WERI-Rb-1 (cell line): Measurements from ENCODE around the gene AJM1.
"Not testable (repeated sequence)": the region's sequence is repeated elsewhere in the genome, so short reads cannot be mapped to it uniquely, and the experiment has no call there.

ENCODE experiments used
- DNase-seq: peaks from one replicate; pipeline ENCODE4 v3.0.0-alpha.2; 2020
- H3K27ac ChIP-seq: fragments of 250-450 bp; sonication (Bioruptor Pico); 2 replicates; pipeline ENCODE4 v1.5.1; 2020; ENCODE audit warnings: mild to moderate bottlenecking, moderate library complexity
- H3K27me3 ChIP-seq: fragments of 250-450 bp; sonication (Bioruptor Pico); 2 replicates; pipeline ENCODE4 v1.5.1; 2021; ENCODE audit warnings: mild to moderate bottlenecking, low read depth, moderate library complexity; ENCODE audit not compliant: insufficient read depth, severe bottlenecking
- H3K36me3 ChIP-seq: fragments of 250-450 bp; sonication (Bioruptor Pico); 2 replicates; pipeline ENCODE4 v1.5.1; 2020; ENCODE audit warnings: mild to moderate bottlenecking, moderate library complexity
- H3K4me3 ChIP-seq: 2 replicates; pipeline ENCODE4 v1.5.1; 2011; ENCODE audit warnings: low read depth, mild to moderate bottlenecking, control low read depth, low read length
- H3K9me3 ChIP-seq: fragments of 250-450 bp; sonication (Bioruptor Pico); 2 replicates; pipeline ENCODE4 v1.5.1; 2021; ENCODE audit warnings: mild to moderate bottlenecking, moderate library complexity; ENCODE audit not compliant: severe bottlenecking
- CTCF ChIP-seq: IDR thresholded peaks from 2 replicates; pipeline ENCODE4 v1.5.1; 2011; ENCODE audit warnings: low read depth, mild to moderate bottlenecking, control low read depth, inconsistent platforms, low read length

The AJM1 gene

GRCh38 chr9:136842380-136842948 lies at the start of gene AJM1:
AJM1 (plus strand) TSS chr9:136842478; CDS start chr9:136844415, 1,937 bp downstream.
- H3K4me3 ChIP-seq: peak within 1 kb of the TSS; percentile 45
- not testable (repeated sequence) for H3K9me3 ChIP-seq, H3K27me3 ChIP-seq
- peak within 1 kb of the TSS; percentile 81 for H3K27ac ChIP-seq
- DNase-seq: peak; percentile 85
- peak; percentile 80 for TF ChIP-seq CTCF
- peaks cover 21% of the 10 kb centered on the region for H3K36me3 ChIP-seq

GRCh38 chr9:136793086-136793946 lies 49.0 kb upstream of the AJM1 start:
- Histone ChIP-seq H3K4me3 (no peak overlapping the region), H3K27me3 (no peaks in the 10 kb centered on the region), H3K9me3 (no peaks in the 10 kb centered on the region), H3K27ac (peak overlapping the region; percentile 3; the same call in 1 of the 2 replicates), H3K36me3 (peaks cover 8% of the 10 kb centered on the region)
- DNase-seq: peak; percentile 53
- no peak for TF ChIP-seq CTCF

- Histone ChIP-seq H3K36me3 (peaks cover 8% of the 10 kb centered on the region), H3K4me3 (no peak overlapping the region), H3K27me3 (no peaks in the 10 kb centered on the region), H3K9me3 (no peaks in the 10 kb centered on the region), H3K27ac (no peak overlapping the region)
- DNase-seq: no peak
- no peak for TF ChIP-seq CTCF
These were observed 47.8 kb upstream of the AJM1 start for GRCh38 chr9:136794281-136794999.

GRCh38 chr9:136795000-136795348 lies 47.3 kb upstream of the AJM1 start:
- no peak for TF ChIP-seq CTCF
- no peak for DNase-seq
- peaks cover 8% of the 10 kb centered on the region for H3K36me3 ChIP-seq
- H3K9me3 ChIP-seq: no peaks in the 10 kb centered on the region
- no peak overlapping the region for H3K4me3 ChIP-seq
- H3K27me3 ChIP-seq: no peaks in the 10 kb centered on the region
- H3K27ac ChIP-seq: no peak overlapping the region

- Histone ChIP-seq H3K27me3 (no peaks in the 10 kb centered on the region), H3K36me3 (peaks cover 8% of the 10 kb centered on the region), H3K9me3 (no peaks in the 10 kb centered on the region), H3K27ac (peak within 1 kb of the TSS; percentile 30; the same call in 1 of the 2 replicates), H3K4me3 (no peak within 1 kb of the TSS)
- TF ChIP-seq CTCF: no peak
- DNase-seq: no peak
These were observed 46.0 kb upstream of the AJM1 start, which contains the start of gene CCDC183 for GRCh38 chr9:136796238-136796774. CCDC183 (plus strand) TSS chr9:136796338; CDS start chr9:136796398, 60 bp downstream.

- H3K4me3 ChIP-seq, DNase-seq, H3K27ac ChIP-seq, H3K27me3 ChIP-seq, H3K9me3 ChIP-seq, H3K36me3 ChIP-seq: not testable (repeated sequence)
These were observed 45.4 kb upstream of the AJM1 start for GRCh38 chr9:136796775-136797347.
